ENCODE data around the gene PDIA3.
"Not testable (repeated sequence)": the region's sequence is repeated elsewhere in the genome, so short reads cannot be mapped to it uniquely, and the experiment has no call there.

PDIA3 gene

DNA sequence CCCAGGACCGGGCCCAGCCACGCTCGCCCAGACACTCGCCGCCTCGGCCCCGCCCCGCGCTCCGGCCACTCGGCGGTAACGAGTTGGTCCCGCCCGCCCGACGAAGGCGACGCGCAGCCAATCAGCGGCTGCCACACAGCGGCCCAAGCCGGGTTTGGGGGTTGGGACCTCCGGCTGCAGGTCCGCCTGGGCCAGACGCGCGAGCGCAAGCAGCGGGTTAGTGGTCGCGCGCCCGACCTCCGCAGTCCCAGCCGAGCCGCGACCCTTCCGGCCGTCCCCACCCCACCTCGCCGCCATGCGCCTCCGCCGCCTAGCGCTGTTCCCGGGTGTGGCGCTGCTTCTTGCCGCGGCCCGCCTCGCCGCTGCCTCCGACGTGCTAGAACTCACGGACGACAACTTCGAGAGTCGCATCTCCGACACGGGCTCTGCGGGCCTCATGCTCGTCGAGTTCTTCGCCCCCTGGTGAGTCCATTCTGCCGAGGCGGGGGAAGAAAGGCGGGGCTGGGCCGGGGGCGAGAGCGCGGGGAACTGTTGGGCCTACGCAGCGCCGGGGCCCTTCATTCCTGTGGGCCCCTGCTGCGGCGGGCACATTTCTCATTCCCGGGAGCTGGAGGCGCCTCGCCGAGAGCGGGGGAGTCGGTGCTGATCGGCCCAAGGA is at the start of gene PDIA3:
Gene PDIA3, plus strand, starts transcription at position 194 of the 658 bp plus-strand sequence. Its CDS starts 102 bp downstream, at position 296.
- TF ChIP-seq GATA3, GATA2 (IDR thresholded peaks at IDR 0.05; ENCODE audit: low read depth, low read length): not testable (repeated sequence)

DNA sequence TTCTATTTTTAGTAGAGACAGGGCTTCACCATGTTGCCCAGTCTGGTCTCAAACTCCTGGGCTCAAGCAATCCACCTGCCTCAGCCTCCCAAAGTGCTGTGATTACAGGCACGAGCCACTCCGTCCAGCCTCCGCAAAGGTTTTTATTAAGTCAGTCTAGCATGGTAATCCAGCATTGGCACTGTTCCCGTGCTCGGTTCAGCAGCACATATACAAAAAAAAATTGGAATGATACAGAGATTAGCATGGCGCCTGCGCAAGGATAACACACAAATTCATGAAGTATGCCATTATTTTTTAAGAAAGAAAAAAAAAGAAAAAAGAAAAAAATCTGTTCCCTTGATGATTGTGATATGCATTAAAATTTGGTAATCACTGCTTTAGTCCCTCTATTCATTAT is 44.1 kb upstream of the PDIA3 start:
- TF ChIP-seq GATA3 (IDR thresholded peaks at IDR 0.05; ENCODE audit: low read depth, low read length) (no peak), GATA2 (IDR thresholded peaks at IDR 0.05; ENCODE audit: low read depth, low read length) (no peak)

DNA sequence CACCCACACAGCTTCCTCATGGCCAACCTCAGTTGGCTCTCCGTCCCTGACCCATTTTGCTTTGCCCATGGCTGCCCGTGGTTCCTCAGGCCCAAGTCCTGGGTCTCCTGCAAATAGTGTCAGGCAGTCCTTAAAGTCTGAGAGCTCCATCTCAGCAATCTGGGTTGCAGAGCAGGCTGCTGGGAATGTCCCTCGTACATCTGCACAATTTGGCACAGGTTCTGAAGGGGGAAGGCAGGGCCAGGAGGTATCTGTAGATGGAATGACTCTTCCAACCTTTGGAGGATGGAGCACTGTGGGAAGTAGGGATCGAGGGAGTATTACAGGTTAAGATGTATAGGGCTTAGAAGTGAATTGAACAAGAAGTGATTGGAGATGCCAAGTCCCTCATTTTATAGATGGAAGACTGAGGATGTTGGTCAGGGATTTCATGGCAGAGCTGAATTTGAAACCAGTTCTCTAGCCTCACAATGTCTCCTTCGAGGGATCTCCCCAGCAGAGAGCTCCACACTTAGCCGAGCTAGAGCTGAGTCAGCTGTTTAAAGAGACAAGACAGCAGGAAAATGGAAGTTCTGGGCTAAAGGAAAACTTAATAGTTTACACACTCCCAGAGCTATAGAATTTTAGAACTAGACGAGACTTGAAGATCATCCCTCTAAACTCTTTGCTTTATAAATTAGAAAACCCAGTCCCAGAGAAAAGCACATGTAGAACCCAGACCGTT is 43.4 kb upstream of the PDIA3 start:
- no peak for TF ChIP-seq GATA3 (IDR thresholded peaks at IDR 0.05; ENCODE audit: low read depth, low read length)
- TF ChIP-seq GATA2 (IDR thresholded peaks at IDR 0.05; ENCODE audit: low read depth, low read length) = no peak

DNA sequence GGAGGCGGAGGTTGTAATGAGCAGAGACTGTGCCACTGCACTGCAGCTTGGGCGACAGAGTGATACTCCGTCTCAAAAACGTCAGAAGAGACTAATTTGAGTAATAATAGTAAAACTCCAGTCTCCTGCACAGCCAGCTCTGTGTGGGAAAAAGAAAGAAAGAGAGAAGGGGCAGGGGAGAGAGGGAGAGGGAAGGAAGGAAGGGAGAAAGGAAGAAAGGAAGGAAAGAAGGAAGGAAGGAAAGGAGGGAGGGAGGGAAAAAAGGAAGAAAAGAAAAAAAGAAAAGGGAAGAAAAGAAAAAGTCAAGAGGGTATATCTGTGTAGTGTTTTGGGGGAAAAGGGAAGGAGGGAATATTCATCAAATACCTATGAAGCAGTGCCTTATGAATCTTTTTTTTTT is 23.1 kb upstream of the PDIA3 start:
- TF ChIP-seq GATA3 (IDR thresholded peaks at IDR 0.05; ENCODE audit: low read depth, low read length) (no peak), GATA2 (IDR thresholded peaks at IDR 0.05; ENCODE audit: low read depth, low read length) (no peak)

DNA sequence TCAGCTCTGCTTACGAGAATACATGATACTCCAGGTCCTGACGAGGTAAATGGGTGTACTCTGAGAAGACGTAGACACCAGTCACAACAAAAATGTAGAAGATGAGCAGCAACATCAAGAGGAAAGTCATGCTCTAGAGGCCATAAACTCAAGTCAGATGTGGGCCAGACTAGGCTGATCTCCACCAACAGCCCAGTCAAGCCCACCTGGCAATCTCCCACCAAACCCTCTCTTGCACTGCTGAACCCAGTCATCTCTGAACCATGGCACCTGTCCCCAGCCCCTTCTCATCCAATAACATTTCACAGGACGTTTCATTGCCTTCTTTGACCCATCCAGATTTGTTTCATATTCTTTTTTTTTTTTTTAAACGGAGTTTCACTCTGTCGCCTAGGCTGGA is 10.8 kb upstream of the PDIA3 start:
- TF ChIP-seq GATA3 (IDR thresholded peaks at IDR 0.05; ENCODE audit: low read depth, low read length) = no peak
- no peak for TF ChIP-seq GATA2 (IDR thresholded peaks at IDR 0.05; ENCODE audit: low read depth, low read length)

DNA sequence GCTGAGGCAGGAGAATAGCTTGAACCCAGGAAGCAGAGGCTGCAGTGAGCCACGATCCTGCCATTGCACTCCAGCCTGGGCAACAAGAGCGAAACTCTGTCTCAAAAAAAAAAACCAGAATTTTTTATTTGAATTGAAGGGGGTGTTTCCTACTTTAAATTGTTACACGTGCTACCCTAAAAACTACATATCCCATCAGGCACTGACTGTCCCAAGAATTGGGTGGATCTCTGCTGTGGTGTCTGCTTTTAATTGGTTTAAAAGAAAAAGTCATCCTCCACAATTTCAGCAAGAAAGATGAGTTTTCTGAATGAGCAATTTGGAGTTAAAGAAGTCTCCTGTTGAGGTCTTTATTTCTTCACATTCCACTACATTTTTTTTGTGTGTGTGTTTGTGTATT is 2.1 kb downstream of the PDIA3 start:
- no peak for TF ChIP-seq GATA3 (IDR thresholded peaks at IDR 0.05; ENCODE audit: low read depth, low read length)
- no peak for TF ChIP-seq GATA2 (IDR thresholded peaks at IDR 0.05; ENCODE audit: low read depth, low read length)

DNA sequence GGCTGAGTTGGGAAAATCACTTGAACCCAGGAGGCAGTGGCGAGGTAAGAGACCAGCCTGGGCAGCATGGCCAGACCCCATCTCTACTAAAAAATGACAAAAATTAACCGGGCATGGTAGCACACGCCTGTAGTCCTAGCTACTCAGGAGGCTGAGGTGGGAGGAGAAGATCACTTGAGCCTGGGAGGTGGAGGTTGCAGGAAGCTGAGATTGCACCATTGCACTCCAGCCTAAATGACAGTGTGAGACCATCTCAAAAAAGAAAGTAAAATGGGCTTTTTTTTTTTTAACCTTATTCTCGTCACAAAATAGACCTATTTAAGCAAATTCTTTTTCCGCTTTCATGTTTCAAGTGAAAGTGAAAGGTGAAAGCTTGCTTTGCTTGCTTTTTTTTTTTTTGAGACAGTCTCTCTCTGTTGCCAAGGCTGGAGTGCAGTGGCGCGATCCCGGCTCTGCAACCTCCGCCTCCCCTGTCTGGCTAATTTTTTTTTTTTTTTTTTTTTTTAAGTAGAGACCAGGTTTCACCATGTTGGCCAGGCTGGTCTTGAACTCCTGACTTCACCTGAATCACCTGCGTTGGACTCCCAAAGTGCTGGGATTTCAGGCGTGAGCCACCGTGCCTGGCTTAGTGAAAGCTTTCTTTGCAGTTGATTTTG is 3.6 kb downstream of the PDIA3 start:
- TF ChIP-seq GATA3 (IDR thresholded peaks at IDR 0.05; ENCODE audit: low read depth, low read length) = no peak

DNA sequence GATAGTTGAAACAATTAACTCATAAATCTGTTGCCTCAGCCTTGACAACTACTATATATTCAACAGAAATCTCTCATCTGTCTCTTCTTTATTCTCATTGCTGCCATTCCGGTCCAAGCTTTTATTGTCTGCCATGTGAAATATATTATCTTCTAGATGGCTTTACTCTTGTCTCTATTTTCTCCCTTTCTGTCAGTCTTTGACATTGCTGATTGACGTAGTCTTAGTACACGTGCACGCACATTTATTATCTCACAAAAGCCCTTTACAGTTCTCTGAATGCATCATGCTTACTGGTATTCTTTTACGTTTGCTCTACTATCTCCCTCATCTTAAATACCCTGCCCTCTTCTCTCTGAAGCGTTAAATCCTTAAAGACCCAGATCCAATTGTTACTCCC is 5.6 kb downstream of the PDIA3 start:
- TF ChIP-seq GATA2 (IDR thresholded peaks at IDR 0.05; ENCODE audit: low read depth, low read length) = no peak
- no peak for TF ChIP-seq GATA3 (IDR thresholded peaks at IDR 0.05; ENCODE audit: low read depth, low read length)

DNA sequence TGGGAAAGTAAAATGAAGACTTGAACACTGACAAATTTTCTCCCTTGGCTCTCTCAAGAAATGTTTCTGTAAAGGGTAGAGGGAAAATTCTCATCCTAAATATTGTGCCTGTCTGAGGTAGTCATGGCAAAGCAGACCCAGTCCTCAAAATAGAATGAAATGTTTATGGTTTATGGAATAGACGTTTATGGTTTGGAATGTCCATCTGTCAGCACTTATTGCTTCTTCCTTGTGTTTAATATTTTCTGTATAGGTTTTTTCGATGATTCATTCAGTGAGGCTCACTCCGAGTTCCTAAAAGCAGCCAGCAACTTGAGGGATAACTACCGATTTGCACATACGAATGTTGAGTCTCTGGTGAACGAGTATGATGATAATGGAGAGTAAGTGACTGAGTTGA is 16.6 kb downstream of the PDIA3 start:
- TF ChIP-seq GATA2 (IDR thresholded peaks at IDR 0.05; ENCODE audit: low read depth, low read length) (no peak), GATA3 (IDR thresholded peaks at IDR 0.05; ENCODE audit: low read depth, low read length) (no peak)

DNA sequence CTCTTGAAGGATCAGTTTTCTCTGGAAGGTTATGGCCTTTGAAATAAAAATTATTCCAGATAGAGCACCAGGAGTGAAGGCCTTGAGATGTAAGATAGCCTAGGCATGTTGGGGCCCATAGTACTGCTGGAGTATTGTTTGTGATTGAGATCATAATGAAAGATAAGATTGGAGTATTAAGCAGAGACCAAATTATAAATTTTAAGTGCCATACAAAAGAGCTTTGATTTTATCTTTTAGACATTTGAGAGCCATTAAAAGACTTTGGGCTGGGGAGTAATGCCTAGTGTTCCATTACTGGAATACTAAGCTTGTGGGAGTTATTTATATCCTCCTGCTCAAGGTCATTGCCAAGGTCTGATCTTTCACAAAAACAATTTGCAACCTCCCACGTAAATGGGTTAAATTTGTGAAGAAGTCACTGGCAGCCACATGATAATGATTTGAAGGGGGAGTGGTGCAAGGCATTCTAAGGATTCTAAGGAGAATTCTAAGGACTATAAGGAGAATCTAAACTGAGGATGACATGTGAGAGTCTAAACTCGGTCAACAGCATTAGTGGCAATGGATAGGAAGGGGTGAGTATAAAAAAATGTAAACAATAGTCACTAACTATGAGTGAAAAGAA is 17.7 kb downstream of the PDIA3 start:
- TF ChIP-seq GATA2 (IDR thresholded peaks at IDR 0.05; ENCODE audit: low read depth, low read length) (peak; percentile 65), GATA3 (IDR thresholded peaks at IDR 0.05; ENCODE audit: low read depth, low read length) (peak; percentile 79)

DNA sequence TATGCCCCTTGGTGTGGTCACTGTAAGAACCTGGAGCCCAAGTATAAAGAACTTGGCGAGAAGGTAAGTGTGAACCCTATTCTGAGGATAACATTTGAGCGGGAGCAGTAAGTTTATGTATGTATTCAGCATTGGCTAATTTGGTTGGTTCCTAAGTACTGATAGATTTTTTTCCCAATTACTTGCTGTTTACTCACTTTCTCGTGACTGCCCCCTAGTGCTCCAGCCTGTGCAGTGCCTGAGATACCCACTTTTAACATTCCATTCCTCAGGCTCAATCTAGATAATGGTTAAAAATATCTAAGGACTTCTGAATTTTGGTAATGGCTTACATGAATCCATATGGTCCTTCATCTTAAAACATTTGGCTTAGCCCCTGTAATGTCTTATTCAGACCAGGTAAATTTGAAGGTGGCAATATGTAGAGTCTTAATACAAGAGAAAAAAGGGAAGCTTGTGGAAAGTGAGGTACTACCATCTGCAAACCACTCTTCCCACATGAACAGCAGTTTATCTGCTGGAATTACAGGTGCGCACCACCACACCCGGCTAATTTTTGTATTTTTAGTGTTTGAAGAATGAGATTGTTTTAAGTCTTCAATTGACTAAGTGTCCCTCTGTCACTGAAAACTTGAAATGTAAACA is 23.5 kb downstream of the PDIA3 start:
- TF ChIP-seq GATA2 (IDR thresholded peaks at IDR 0.05; ENCODE audit: low read depth, low read length) = no peak
- no peak for TF ChIP-seq GATA3 (IDR thresholded peaks at IDR 0.05; ENCODE audit: low read depth, low read length)

DNA sequence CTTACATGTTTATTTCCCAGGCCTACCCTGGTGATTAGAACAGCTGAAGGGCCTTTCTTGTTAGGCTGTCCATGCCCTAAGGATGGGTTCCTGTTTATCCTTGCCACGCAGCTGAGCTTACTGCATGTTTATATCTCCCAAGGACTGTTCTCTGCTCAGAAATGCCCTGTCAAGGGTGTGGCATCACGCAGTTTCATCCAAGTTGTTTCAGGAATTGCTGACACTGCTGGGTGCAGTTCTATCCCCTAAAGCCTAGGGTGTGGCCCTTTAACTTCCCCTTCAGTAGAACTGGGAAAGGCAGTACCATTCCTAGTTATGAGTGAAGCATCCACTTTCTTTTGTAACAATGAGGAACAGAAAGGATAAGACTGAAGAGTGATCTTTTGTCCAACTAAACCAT is 25.6 kb downstream of the PDIA3 start:
- TF ChIP-seq GATA2 (IDR thresholded peaks at IDR 0.05; ENCODE audit: low read depth, low read length) (no peak), GATA3 (IDR thresholded peaks at IDR 0.05; ENCODE audit: low read depth, low read length) (no peak)

DNA sequence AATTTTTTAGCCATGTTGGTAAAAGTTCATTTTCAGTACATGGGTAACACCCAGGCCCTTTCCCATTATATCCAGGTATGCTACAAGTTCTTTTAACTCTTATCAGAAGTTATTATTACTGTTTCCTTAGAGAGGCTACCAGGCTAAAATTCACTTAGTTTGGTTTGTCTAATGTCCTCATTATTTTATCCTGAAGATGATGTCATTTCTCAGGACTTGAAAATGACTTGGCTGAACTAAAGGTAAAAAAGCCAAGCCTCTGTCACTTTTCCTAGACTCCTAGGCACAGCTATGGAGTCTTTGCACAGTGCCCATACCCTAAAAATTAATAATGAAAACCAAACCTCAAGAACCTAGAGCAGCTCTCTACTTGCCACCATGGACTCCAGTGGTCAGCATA is 26.4 kb downstream of the PDIA3 start:
- TF ChIP-seq GATA3 (IDR thresholded peaks at IDR 0.05; ENCODE audit: low read depth, low read length) = no peak

DNA sequence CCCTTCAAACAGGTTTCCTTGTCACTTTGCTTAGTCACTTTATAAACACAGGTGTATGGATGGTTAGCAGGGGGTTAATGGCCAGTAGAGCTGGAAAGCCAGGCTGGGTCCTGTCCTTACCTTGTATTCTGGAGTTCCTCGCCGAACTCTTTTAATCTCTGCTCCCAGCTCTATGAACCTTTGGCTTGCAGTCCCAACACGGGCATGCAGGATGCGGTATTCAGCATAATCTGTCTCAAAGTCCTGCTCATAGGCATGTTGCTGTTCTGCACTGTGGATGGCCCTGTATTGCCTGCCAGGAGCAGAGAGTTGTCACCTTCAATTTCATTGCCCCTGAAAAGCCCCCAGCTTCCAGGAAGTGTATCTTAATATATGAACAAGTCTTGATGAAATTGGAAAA is 27.8 kb downstream of the PDIA3 start:
- TF ChIP-seq GATA3 (IDR thresholded peaks at IDR 0.05; ENCODE audit: low read depth, low read length) (no peak), GATA2 (IDR thresholded peaks at IDR 0.05; ENCODE audit: low read depth, low read length) (no peak)

Measured in SH-SY5Y (cell line).